ENCODE data around the gene MLLT6. TPM values are rescaled to one million over a fixed set of nuclear protein-coding genes. Genes with fewer than 3 reads are reported as not detected.
A peak's percentile ranks its signal among the peaks of the same experiment; 100 is the strongest.

MLLT6 gene
- total RNA-seq, 1 experiment from 2014 or later, result 48.0 TPM

DNA sequence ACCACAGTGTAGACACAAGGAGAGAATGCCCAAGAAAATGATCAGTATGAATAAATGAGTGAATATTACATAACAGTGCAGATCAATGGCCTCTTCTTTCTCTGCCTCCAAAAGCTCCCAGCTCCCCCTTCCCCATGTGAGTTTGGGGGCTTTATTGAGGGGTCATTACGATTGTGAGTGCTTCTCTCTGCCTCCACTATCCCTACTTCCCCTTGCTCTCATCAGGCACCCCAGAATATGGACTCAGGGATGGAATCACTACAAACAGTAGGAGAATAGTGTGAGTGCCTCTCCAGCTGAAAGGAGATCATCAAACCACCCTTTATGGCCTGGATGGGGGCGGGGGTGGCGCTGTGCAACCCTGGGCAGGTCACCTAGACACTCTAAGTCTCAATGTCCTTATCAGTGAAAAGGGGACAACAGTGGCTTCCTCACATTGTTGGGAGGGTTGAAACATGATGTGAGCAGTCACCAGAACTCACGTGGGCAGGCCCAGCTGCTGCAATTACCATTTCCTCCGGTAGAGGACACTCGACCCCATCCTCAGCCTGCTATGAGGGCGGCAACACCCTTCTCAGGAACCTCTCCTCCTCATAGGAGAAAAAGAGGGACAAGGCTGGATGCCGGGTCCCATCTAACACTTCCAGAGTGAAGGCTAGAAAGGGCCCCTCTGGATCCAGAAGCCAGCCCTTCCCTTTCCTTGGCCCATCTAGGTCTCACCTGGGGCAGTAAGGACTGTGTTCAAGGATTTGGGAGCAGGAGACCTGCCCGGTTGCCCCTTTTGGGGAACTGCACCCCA, 28.2 kb upstream of the MLLT6 start:
- no peaks in the 10 kb centered on the region for H3K9me3 Mint-ChIP-seq
- peaks cover 27% of the 10 kb centered on the region for H3K4me1 Mint-ChIP-seq
- POLR2A ChIA-PET, result interaction anchor here (0.6 kb wide), 1 partner anchor 73 kb away, joined by 3 read pairs; no protein-coding TSS in a partner anchor
- CTCF ChIA-PET, result interaction anchor here (0.5 to 3.3 kb wide), 24 partner anchors 9 to 307 kb away, joined by 3 to 60 read pairs (median 5); partner anchors contain the start of genes CISD3 and MLLT6
- TF ChIP-seq ZNF138 (CRISPR knock-in tag; conservative IDR thresholded peaks at IDR 0.05) (no peak), CTCF (IDR thresholded peaks at IDR 0.05) (peak; percentile 89), MXD4 (CRISPR knock-in tag; IDR thresholded peaks at IDR 0.05; ENCODE audit: borderline replicate concordance) (no peak), GABPB1 (CRISPR knock-in tag; IDR thresholded peaks at IDR 0.05) (peak; percentile 40; the same call in 1 of the 2 replicates), USF1 (CRISPR knock-in tag; IDR thresholded peaks at IDR 0.05) (peak; percentile 71; the same call in 1 of the 2 replicates), ZNF219 (CRISPR knock-in tag; IDR thresholded peaks at IDR 0.05; ENCODE audit: borderline replicate concordance) (no peak), MYBL2 (CRISPR knock-in tag; IDR thresholded peaks at IDR 0.05) (0 out of 2 replicates have a peak, but pooled peaks have one; percentile 35), TCF7 (CRISPR knock-in tag; IDR thresholded peaks at IDR 0.05; ENCODE audit: low read depth) (no peak), KAT7 (CRISPR knock-in tag; IDR thresholded peaks at IDR 0.05; ENCODE audit: borderline replicate concordance) (no peak), SP1 (CRISPR knock-in tag; conservative IDR thresholded peaks at IDR 0.05) (peak; percentile 53; the same call in 1 of the 2 replicates), TEAD1 (CRISPR knock-in tag; IDR thresholded peaks at IDR 0.05) (0 out of 2 replicates have a peak, but pooled peaks have one; percentile 14)
- TF ChIP-seq, protein P1, sequence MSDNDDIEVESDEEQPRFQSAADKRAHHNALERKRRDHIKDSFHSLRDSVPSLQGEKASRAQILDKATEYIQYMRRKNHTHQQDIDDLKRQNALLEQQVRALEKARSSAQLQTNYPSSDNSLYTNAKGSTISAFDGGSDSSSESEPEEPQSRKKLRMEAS (CRISPR knock-in tag; IDR thresholded peaks at IDR 0.05), result peak; percentile 29; the same call in 1 of the 2 replicates
- TF ChIP-seq, protein P2, sequence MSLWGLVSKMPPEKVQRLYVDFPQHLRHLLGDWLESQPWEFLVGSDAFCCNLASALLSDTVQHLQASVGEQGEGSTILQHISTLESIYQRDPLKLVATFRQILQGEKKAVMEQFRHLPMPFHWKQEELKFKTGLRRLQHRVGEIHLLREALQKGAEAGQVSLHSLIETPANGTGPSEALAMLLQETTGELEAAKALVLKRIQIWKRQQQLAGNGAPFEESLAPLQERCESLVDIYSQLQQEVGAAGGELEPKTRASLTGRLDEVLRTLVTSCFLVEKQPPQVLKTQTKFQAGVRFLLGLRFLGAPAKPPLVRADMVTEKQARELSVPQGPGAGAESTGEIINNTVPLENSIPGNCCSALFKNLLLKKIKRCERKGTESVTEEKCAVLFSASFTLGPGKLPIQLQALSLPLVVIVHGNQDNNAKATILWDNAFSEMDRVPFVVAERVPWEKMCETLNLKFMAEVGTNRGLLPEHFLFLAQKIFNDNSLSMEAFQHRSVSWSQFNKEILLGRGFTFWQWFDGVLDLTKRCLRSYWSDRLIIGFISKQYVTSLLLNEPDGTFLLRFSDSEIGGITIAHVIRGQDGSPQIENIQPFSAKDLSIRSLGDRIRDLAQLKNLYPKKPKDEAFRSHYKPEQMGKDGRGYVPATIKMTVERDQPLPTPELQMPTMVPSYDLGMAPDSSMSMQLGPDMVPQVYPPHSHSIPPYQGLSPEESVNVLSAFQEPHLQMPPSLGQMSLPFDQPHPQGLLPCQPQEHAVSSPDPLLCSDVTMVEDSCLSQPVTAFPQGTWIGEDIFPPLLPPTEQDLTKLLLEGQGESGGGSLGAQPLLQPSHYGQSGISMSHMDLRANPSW (CRISPR knock-in tag; conservative IDR thresholded peaks at IDR 0.05; ENCODE audit: low read depth), result no peak
- TF ChIP-seq, protein P3, sequence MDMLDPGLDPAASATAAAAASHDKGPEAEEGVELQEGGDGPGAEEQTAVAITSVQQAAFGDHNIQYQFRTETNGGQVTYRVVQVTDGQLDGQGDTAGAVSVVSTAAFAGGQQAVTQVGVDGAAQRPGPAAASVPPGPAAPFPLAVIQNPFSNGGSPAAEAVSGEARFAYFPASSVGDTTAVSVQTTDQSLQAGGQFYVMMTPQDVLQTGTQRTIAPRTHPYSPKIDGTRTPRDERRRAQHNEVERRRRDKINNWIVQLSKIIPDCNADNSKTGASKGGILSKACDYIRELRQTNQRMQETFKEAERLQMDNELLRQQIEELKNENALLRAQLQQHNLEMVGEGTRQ (CRISPR knock-in tag; IDR thresholded peaks at IDR 0.05), result peak; percentile 62; the same call in 1 of the 2 replicates
- TF ChIP-seq, protein P4, sequence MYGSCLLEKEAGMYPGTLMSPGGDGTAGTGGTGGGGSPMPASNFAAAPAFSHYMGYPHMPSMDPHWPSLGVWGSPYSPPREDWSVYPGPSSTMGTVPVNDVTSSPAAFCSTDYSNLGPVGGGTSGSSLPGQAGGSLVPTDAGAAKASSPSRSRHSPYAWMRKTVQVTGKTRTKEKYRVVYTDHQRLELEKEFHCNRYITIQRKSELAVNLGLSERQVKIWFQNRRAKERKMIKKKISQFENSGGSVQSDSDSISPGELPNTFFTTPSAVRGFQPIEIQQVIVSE (CRISPR knock-in tag; IDR thresholded peaks at IDR 0.05; ENCODE audit: borderline replicate concordance), result no peak
- H3K36me3 Mint-ChIP-seq, result no peaks in the 10 kb centered on the region
- H3K4me3 Mint-ChIP-seq, result no peak overlapping the region
- peaks cover 57% of the 10 kb centered on the region for H3K27me3 Mint-ChIP-seq (ENCODE audit: low read depth)
- DNase-seq (ENCODE audit: low spot score) (peak; percentile 88), ATAC-seq (peak; percentile 68)
- no peak overlapping the region for H3K27ac Mint-ChIP-seq

DNA sequence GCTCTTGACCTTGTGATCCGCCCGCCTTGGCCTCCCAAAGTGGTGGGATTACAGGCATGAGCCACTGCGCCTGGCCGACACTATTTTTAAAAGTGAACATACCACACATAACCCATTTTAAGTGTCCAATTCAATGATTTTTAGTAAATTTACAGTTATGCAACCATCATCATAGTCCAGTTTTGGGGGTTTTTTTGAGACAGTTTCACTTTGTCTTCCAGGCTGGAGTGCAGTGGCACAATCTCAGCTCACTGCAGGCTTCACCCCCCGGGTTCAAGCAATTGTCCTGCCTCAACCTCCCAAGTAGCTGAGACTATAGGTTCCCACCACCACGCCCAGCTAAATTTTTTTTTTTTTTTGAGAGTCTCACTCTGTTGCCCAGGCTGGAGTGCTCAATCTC, 27.3 kb upstream of the MLLT6 start:
- POLR2A ChIA-PET, result no interaction called here
- no peak overlapping the region for H3K27ac Mint-ChIP-seq
- no peak for TF ChIP-seq TP53 (CRISPR knock-in tag; IDR thresholded peaks at IDR 0.05)
- TF ChIP-seq ZNF396 (CRISPR knock-in tag; IDR thresholded peaks at IDR 0.05; ENCODE audit: borderline replicate concordance), result no peak
- TF ChIP-seq JUN (CRISPR knock-in tag; IDR thresholded peaks at IDR 0.05), result no peak
- no peak for TF ChIP-seq NR3C1 (CRISPR knock-in tag; conservative IDR thresholded peaks at IDR 0.05; ENCODE audit: low read depth)
- no peak for TF ChIP-seq ZNF219 (CRISPR knock-in tag; IDR thresholded peaks at IDR 0.05; ENCODE audit: borderline replicate concordance)
- no peak for TF ChIP-seq ARID4B (CRISPR knock-in tag; IDR thresholded peaks at IDR 0.05; ENCODE audit: borderline replicate concordance)
- TF ChIP-seq ATF1 (CRISPR knock-in tag; IDR thresholded peaks at IDR 0.05), result no peak

More for the DNA sequence above, 27.3 kb upstream of the MLLT6 start:
- Mint-ChIP-seq H3K9me3 (no peaks in the 10 kb centered on the region), H3K27me3 (ENCODE audit: low read depth) (peaks cover 48% of the 10 kb centered on the region), H3K36me3 (no peaks in the 10 kb centered on the region), H3K4me1 (peaks cover 21% of the 10 kb centered on the region), H3K4me3 (no peak overlapping the region)
- ATAC-seq, result no peak
- DNase-seq (ENCODE audit: low spot score), result no peak
- CTCF ChIA-PET, result interaction anchor here (0.7 to 3.3 kb wide), 14 partner anchors 10 to 119 kb away, joined by 3 to 60 read pairs (median 4); partner anchors contain the start of genes CISD3 and MLLT6
